ENCODE results near the gene PCBP2.

- TF ChIP-seq TCF12 (IDR thresholded peaks at IDR 0.05; ENCODE audit: low read depth) (no peak), RAD21 (IDR thresholded peaks at IDR 0.05; ENCODE audit: low read depth) (no peak), TAF1 (IDR thresholded peaks at IDR 0.05; ENCODE audit: low read depth) (no peak)
Measured at GRCh38 chr12:53459097-53459496, 7.2 kb downstream of the PCBP2 start.
